Tibial nerve (tissue), 3 donors: ENCODE measurements around the gene FRMPD1.

Source experiments
- CTCF ChIP-seq, 5 experiments: fragments of 200-600 bp in 3 of 5; fragments of 450-650 bp in 2 of 5; sonication (generic) in 3 of 5; IDR thresholded peaks; one replicate each; pipeline ENCODE4 v1.5.1; 2016 to 2019; ENCODE audit warnings: antibody characterized with exemption in 5 of 5, mild to moderate bottlenecking in 3 of 5, moderate library complexity in 2 of 5
- POLR2A ChIP-seq, 2 donors: fragments of 450-650 bp; IDR thresholded peaks; one replicate each; pipeline ENCODE4 v1.6.1; 2017; ENCODE audit warnings: antibody characterized with exemption in 2 of 2, mild to moderate bottlenecking in 2 of 2, moderate library complexity in 2 of 2

GRCh38 chr9:37675661-37676060, 24.9 kb downstream of the FRMPD1 start:
- TF ChIP-seq CTCF (IDR thresholded peaks at IDR 0.05): no peak
- TF ChIP-seq POLR2A (IDR thresholded peaks at IDR 0.05): no peak
